GM18861 (cell line): Measurements from ENCODE around the gene KCND3.

Experiments used
- ATAC-seq: cut with Tn5 transposase; IDR thresholded peaks from one replicate; pipeline ENCODE4 v1.9.1; 2021; ENCODE audit not compliant: unreplicated experiment

Gene KCND3

GRCh38 chr1:111959436-111959835 is 30.0 kb downstream of the KCND3 start:
- no peak for ATAC-seq

DNA sequence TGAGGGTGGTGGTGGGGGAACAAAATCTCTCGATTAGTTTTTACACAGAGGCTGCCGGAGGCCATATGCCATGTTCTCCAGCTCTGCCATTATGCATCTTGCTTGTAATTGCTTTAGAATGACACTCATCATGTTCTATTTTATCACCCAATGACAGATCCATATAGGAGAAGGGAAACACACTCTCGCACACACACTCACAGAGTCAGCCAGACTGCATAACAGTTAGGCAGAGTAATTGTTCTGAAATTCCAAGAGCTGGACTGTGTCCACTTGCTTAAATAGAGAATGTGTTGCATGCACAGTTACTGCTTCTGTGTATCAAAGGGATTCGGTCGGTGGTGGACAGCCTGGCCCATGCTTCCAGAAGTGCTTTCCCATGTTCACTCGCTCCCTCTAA is 30.6 kb downstream of the KCND3 start:
- no peak for ATAC-seq

GRCh38 chr1:111958075-111958474 is 31.4 kb downstream of the KCND3 start:
- ATAC-seq, result no peak

DNA sequence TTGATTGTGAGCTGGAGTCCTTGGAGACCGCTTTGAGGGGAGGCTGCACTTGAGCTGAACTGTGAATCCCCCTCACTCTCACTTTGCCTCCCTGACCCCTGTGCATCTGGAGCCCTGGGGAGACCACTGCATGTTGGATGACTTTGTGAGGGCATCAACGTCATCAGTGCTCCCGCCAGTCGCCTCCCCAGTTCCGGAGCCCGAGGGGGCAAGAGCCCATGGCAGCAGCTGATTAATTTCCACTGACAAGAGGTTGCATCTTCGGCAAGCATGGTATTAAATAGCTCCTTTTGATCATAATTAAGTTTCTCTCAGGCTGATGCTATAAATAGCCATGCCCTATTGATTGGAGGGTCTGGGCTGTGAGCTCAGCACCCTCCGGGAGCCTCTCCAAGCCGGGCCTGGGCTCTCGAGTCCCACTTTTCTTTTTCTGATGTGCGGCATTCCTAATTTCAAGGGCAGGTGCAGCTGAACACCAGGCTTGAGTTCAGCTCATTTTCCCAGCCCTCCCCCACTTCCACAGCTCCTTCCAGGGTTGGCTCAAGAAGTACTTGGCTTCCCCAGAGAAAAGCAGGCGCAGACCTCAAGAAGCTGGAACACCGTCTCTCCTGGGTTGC is 33.2 kb downstream of the KCND3 start:
- no peak for ATAC-seq

GRCh38 chr1:111955755-111956154 is 33.7 kb downstream of the KCND3 start:
- no peak for ATAC-seq

GRCh38 chr1:111953797-111954196 is 35.7 kb downstream of the KCND3 start:
- no peak for ATAC-seq

GRCh38 chr1:111952125-111952657 is 37.3 kb downstream of the KCND3 start:
- no peak for ATAC-seq

DNA sequence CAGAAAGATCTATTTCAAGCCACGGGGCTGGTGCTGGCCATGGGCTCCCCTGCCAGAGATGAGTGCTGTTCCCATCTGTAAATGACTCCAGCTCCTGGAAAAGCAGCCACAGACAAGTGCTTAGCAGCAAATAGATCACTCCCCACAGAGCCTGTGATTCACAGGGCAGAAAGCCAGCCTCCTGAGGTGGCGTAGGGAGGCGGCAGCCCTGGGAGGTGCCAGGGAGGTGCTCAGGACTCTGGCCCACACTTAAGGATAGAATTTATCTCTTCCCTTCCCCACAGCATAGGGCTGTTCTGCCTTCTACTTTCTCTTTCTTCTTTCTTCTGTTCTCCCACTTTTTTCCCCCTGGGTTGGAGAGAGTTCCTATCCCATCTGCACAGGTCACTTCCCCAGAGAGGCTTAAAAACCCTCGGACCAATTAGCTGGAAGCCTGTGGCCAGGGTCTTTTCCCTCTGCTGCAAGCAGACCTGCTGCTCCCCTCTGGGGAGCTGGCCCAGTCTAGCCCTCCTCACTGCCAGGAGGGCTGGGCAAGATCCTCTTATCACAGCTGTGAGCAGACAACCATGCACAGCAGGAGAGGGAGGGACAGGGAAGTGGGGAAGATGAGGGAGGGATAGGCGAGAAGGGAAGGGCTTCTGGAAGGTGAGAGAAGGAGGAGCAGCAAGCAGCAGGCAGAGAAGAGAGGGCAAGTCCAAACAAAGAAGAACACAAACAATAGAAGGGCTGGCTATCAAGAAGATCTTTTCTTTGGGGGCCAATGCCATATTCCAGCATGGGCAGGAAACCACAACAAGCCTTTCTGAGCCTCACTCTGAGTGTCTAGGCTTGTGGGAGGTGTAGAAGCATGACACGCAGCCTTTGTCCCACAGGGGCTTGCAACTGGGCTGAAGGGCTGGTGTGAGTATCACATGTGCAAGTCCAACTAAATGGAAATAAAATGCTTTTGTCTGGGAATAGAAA is 41.0 kb downstream of the KCND3 start:
- no peak for ATAC-seq

DNA sequence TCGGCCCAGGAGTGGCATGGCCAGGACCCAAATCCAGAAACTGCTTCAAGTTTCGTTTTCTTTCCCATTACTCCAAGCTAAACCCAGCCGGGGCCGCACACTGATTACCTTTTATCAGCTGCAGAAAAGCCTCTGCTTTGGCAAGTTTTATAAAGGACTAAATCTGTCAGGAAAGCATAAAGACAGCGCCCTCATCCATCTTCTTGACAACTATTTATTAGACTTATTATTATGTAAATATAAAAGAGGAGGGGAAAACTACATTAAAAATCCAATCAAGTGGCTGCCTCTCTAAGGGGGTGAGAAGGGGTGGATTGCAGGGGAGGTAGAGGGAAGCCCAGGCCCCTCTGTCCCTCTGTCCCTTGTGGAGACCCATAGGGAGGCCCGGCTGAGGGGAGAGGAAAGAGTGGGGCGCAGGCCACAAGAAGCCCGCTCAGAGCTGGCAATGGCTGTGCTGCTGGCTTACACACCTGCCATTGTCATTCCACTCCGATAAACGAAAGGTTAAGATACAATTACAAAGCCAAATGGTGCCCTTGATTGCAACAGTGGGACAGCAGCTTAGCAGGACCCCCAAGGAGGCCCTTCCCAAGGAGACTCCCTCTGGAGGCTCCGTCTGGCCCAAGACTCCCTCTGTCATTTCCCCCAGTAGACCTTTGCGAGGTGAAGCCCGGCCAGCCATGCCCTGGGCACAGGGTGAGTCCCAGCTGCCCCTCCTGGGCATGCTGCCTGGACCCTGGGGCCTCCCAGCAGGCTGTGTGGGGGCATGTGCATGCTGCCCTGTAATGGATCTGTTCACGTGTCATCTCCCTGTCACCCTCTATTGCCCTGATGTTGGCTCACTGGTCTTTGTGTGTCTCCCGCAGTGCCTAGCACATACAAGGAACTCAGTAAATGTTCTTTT is 45.4 kb downstream of the KCND3 start:
- no peak for ATAC-seq

- no peak for ATAC-seq
These were observed 46.4 kb downstream of the KCND3 start for GRCh38 chr1:111943066-111943465.

- ATAC-seq, result no peak
These were observed 50.9 kb downstream of the KCND3 start for GRCh38 chr1:111938536-111938935.

DNA sequence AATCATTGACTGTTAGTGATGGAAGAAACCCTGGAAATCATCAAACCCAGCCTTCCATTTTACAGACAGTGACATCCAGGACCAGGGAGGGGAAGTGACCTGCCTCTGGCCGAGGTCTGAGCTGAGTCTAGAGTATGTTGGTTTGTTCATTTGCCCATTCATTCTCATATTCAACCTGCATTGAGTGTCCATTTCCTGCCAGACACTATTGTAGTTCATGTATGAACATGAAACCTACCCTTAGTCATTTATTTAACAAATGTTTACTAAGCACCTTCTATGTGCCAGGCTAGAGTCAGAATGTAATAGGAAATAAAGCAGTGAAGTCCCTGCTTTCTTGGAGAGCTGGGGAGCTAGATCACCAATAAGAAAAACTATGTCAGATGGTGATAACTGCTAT is 51.3 kb downstream of the KCND3 start:
- ATAC-seq, result no peak

- no peak for ATAC-seq
These were observed 52.2 kb downstream of the KCND3 start for GRCh38 chr1:111937147-111937725.

- ATAC-seq, result no peak
These were observed 55.2 kb downstream of the KCND3 start for GRCh38 chr1:111934106-111934852.

GRCh38 chr1:111930356-111930755 is 59.1 kb downstream of the KCND3 start:
- no peak for ATAC-seq

GRCh38 chr1:111928531-111928930 is 60.9 kb downstream of the KCND3 start:
- ATAC-seq, result no peak

DNA sequence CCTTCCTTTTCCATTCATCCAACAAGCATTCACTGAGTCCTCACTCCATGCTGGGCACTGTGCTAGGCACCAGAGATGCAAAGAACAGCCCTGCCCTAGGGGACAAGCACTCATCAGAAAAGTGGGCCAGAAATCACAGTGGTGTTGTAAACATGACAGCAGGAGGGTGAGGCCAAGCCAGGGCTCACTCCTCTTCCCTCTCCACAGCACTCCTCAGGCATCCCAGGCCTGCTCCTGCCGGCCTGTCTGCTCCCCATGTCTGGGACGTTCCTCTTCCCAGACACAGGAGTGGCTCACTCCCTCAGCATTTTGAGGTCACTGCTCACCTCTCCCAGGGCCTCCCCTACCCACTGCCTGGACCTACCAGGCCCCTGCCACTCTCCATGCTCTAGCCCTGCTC is 61.8 kb downstream of the KCND3 start:
- ATAC-seq, result no peak

GRCh38 chr1:111924786-111925185 is 64.7 kb downstream of the KCND3 start:
- no peak for ATAC-seq

GRCh38 chr1:111923766-111924165 is 65.7 kb downstream of the KCND3 start:
- no peak for ATAC-seq

DNA sequence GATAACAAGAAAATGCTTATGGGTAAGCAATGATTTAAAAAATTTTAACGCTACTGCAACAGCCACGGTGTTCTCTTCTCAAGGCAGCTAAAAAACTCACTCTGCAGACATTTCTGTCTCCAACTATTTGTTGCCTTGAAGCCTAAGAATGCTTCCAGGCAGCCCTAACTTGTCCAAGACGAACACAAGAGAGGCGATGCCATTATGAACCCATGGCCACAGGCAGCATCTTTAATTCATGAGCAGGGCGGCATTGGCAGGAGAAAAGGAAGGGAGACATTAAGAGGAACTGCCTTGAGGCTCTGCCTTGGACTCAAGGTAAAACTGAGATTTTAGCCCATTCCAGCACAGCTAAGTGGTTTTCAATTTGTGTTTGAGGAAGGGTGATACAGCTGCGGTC is 67.5 kb downstream of the KCND3 start:
- ATAC-seq, result no peak
